Measurements from ENCODE around the gene CTBP2.

CTBP2 gene

GRCh38 chr10:125054216-125054615 is 106.1 kb downstream of the CTBP2 start:
- TF ChIP-seq CTBP1 (IDR thresholded peaks at IDR 0.05; ENCODE audit: borderline replicate concordance) (no peak), ARNT (IDR thresholded peaks at IDR 0.05) (no peak)
- no peak for DNase-seq (ENCODE audit: extremely low spot score)
- ChIA-PET CTCF (interaction anchor here (1.1 kb wide), 1 partner anchor 9 kb away, joined by 3 read pairs; no protein-coding TSS in a partner anchor), POLR2A (no interaction called here)

GRCh38 chr10:125052146-125052545 is 108.2 kb downstream of the CTBP2 start:
- ChIA-PET CTCF (interaction anchor here (0.7 to 2.5 kb wide), 2 partner anchors 9 to 66 kb away, joined by 3 to 15 read pairs; no protein-coding TSS in a partner anchor), POLR2A (no interaction called here)
- no peak for DNase-seq (ENCODE audit: extremely low spot score)
- TF ChIP-seq ARNT (IDR thresholded peaks at IDR 0.05) (no peak), TARDBP (IDR thresholded peaks at IDR 0.05) (no peak), HDGF (IDR thresholded peaks at IDR 0.05; ENCODE audit: borderline replicate concordance) (no peak), CTBP1 (IDR thresholded peaks at IDR 0.05; ENCODE audit: borderline replicate concordance) (no peak), PKNOX1 (IDR thresholded peaks at IDR 0.05) (no peak), ELF4 (IDR thresholded peaks at IDR 0.05) (no peak), NFRKB (IDR thresholded peaks at IDR 0.05) (no peak)

- TF ChIP-seq ELF4 (IDR thresholded peaks at IDR 0.05) (no peak), PKNOX1 (IDR thresholded peaks at IDR 0.05) (no peak), BHLHE40 (IDR thresholded peaks at IDR 0.05; ENCODE audit: borderline replicate concordance) (no peak), TARDBP (IDR thresholded peaks at IDR 0.05) (no peak), FOXK2 (IDR thresholded peaks at IDR 0.05) (no peak), HDGF (IDR thresholded peaks at IDR 0.05; ENCODE audit: borderline replicate concordance) (no peak), L3MBTL2 (conservative IDR thresholded peaks at IDR 0.05) (no peak), LEF1 (IDR thresholded peaks at IDR 0.05; ENCODE audit: borderline replicate concordance) (no peak), SUZ12 (IDR thresholded peaks at IDR 0.05) (no peak), ZNF384 (IDR thresholded peaks at IDR 0.05) (no peak), FOXA1 (IDR thresholded peaks at IDR 0.05) (no peak)
- ChIA-PET POLR2A (no interaction called here), CTCF (interaction anchor here (2.5 kb wide), 1 partner anchor 11 kb away, joined by 15 read pairs; no protein-coding TSS in a partner anchor)
- no peak for DNase-seq (ENCODE audit: extremely low spot score)
Observed at GRCh38 chr10:125050383-125050782, 110.0 kb downstream of the CTBP2 start.

GRCh38 chr10:125049216-125049881 is 111.0 kb downstream of the CTBP2 start:
- TF ChIP-seq ELF4 (IDR thresholded peaks at IDR 0.05) (no peak), ZNF384 (IDR thresholded peaks at IDR 0.05) (no peak), HDGF (IDR thresholded peaks at IDR 0.05; ENCODE audit: borderline replicate concordance) (no peak), SUZ12 (IDR thresholded peaks at IDR 0.05) (no peak), SP1 (IDR thresholded peaks at IDR 0.05) (no peak), LEF1 (IDR thresholded peaks at IDR 0.05; ENCODE audit: borderline replicate concordance) (no peak), FOXK2 (IDR thresholded peaks at IDR 0.05) (no peak), TARDBP (IDR thresholded peaks at IDR 0.05) (no peak)
- POLR2A ChIA-PET, result no interaction called here
- CTCF ChIA-PET, result interaction anchor here (1.9 kb wide), 1 partner anchor 9 kb away, joined by 7 read pairs; no protein-coding TSS in a partner anchor
- no peak for DNase-seq (ENCODE audit: extremely low spot score)

- POLR2A ChIA-PET, result interaction anchor here (0.6 kb wide), 1 partner anchor 134 kb away, joined by 3 read pairs; no protein-coding TSS in a partner anchor
- CTCF ChIA-PET, result interaction anchor here (0.6 to 2.1 kb wide), 16 partner anchors 8 to 659 kb away, joined by 3 to 22 read pairs (median 4); no protein-coding TSS in a partner anchor
- TF ChIP-seq PKNOX1 (IDR thresholded peaks at IDR 0.05), result no peak
- no peak for TF ChIP-seq ZNF384 (IDR thresholded peaks at IDR 0.05)
- TF ChIP-seq SP1 (IDR thresholded peaks at IDR 0.05), result no peak
- TF ChIP-seq ELF4 (IDR thresholded peaks at IDR 0.05), result no peak
- no peak for TF ChIP-seq ARNT (IDR thresholded peaks at IDR 0.05)
- no peak for TF ChIP-seq HDGF (IDR thresholded peaks at IDR 0.05; ENCODE audit: borderline replicate concordance)
- no peak for TF ChIP-seq CTBP1 (IDR thresholded peaks at IDR 0.05; ENCODE audit: borderline replicate concordance)
- TF ChIP-seq LEF1 (IDR thresholded peaks at IDR 0.05; ENCODE audit: borderline replicate concordance), result no peak
- TF ChIP-seq BHLHE40 (IDR thresholded peaks at IDR 0.05; ENCODE audit: borderline replicate concordance), result no peak
- TF ChIP-seq FOXA1 (IDR thresholded peaks at IDR 0.05), result no peak
- no peak for TF ChIP-seq NFRKB (IDR thresholded peaks at IDR 0.05)
- no peak for TF ChIP-seq SUZ12 (IDR thresholded peaks at IDR 0.05)
- no peak for TF ChIP-seq FOXK2 (IDR thresholded peaks at IDR 0.05)
- TF ChIP-seq TARDBP (IDR thresholded peaks at IDR 0.05), result no peak
- TF ChIP-seq FOXM1 (IDR thresholded peaks at IDR 0.05; ENCODE audit: borderline replicate concordance), result no peak
- TF ChIP-seq L3MBTL2 (conservative IDR thresholded peaks at IDR 0.05), result no peak
- peak; percentile 92 for DNase-seq (ENCODE audit: extremely low spot score)
Observed at GRCh38 chr10:125048094-125048864, 112.1 kb downstream of the CTBP2 start.
